ENCODE data around the gene KDELR3. TPM values are rescaled to one million over a fixed set of nuclear protein-coding genes. Genes with fewer than 3 reads are reported as not detected.

KDELR3 gene
- total RNA-seq, 1 experiment from 2014 or later = 7.3 TPM

DNA sequence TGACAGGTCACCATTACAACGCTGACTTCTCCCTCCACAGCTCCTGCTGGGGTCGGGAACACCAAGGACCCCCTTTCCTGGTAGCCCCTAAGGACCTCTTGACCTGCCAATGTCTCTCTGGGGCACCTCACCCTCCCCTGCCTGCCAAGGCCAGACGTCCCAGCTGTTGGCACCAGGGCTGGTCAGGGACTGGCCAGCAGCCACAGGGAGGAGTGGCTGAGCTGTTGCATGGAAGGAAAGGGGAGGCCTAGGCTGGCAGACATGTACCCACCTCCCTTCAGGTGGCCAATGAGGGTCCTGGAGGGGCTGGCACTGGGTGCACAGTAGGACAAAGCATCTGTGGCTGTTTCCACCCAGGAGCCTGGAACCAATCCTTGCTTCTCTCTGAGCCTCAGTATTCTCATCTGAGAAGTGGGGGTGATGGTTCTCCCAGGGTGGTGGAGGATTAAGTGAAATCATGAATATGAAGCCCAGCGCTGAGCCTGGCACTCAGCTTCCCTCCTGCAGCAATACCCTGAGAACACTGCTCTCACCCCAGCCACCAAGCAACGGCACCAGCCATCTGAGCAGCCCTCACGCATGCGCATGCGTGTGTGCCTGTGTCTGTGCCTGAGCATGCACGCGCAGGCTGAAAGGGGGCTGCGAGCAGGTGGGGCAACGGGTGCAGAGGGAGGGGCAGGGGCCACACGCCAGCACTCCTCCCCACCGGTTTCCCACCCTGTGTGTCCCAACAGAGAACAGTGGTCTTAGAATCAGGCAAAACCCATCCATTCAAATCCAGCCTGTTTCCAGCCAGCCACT, 18.8 kb upstream of the KDELR3 start:
- H3K36me3 Mint-ChIP-seq (ENCODE audit: insufficient read depth in 1 of 3, low read depth in 3 of 3) = no peaks in the 10 kb centered on the region; a peak in 1 of 7 replicates

More for the DNA sequence above, 18.8 kb upstream of the KDELR3 start:
- no peaks in the 10 kb centered on the region for H3K9me3 ChIP-seq (ENCODE audit: control insufficient read depth, low read depth, low read length)
- TF ChIP-seq, protein P1, sequence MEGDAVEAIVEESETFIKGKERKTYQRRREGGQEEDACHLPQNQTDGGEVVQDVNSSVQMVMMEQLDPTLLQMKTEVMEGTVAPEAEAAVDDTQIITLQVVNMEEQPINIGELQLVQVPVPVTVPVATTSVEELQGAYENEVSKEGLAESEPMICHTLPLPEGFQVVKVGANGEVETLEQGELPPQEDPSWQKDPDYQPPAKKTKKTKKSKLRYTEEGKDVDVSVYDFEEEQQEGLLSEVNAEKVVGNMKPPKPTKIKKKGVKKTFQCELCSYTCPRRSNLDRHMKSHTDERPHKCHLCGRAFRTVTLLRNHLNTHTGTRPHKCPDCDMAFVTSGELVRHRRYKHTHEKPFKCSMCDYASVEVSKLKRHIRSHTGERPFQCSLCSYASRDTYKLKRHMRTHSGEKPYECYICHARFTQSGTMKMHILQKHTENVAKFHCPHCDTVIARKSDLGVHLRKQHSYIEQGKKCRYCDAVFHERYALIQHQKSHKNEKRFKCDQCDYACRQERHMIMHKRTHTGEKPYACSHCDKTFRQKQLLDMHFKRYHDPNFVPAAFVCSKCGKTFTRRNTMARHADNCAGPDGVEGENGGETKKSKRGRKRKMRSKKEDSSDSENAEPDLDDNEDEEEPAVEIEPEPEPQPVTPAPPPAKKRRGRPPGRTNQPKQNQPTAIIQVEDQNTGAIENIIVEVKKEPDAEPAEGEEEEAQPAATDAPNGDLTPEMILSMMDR (conservative IDR thresholded peaks at IDR 0.05) = no peak
- peaks cover 2% of the 10 kb centered on the region for H3K23me2 ChIP-seq (ENCODE audit: insufficient read length, low read depth, low read length, poor library complexity, severe bottlenecking)
- H3K27ac Mint-ChIP-seq = no peak overlapping the region
- no peak overlapping the region for H3K14ac ChIP-seq (ENCODE audit: insufficient read depth, low read length)
- peaks cover 58% of the 10 kb centered on the region for H3K27me3 Mint-ChIP-seq (ENCODE audit: low read depth)
- no peak overlapping the region for H3K23ac ChIP-seq (ENCODE audit: insufficient read length, low read depth, low read length)
- H3K79me2 ChIP-seq (ENCODE audit: insufficient read depth, low read length) = no peaks in the 10 kb centered on the region
- no peak for DNase-seq
- H3K9ac ChIP-seq (ENCODE audit: extremely low read depth, insufficient read length, low read length) = no peak overlapping the region
- H3K9me3 Mint-ChIP-seq = no peaks in the 10 kb centered on the region
- no peak overlapping the region for H4K8ac ChIP-seq (replicated peaks; ENCODE audit: insufficient read length, low read depth, low read length)
- H3K4me3 Mint-ChIP-seq = no peak overlapping the region
- no peak overlapping the region for H3K27ac ChIP-seq (ENCODE audit: insufficient read length, low read depth, low read length)
- H4K20me1 ChIP-seq (ENCODE audit: control insufficient read depth, insufficient read depth, insufficient read length) = peaks cover 4% of the 10 kb centered on the region
- peaks cover 11% of the 10 kb centered on the region for H3K27me3 ChIP-seq (ENCODE audit: insufficient read depth, low read length)
- no peak overlapping the region for H2BK12ac ChIP-seq (ENCODE audit: insufficient read length, low read depth, low read length)
- no peak overlapping the region for H2BK5ac ChIP-seq (ENCODE audit: insufficient read length, low read length)
- H2BK20ac ChIP-seq (ENCODE audit: low read depth, low read length, poor library complexity, severe bottlenecking) = no peak overlapping the region
- no peak overlapping the region for H3T11ph ChIP-seq (ENCODE audit: low read length)
- H2BK120ac ChIP-seq (ENCODE audit: low read depth, low read length, poor library complexity, severe bottlenecking) = no peak overlapping the region
- H3K18ac ChIP-seq (ENCODE audit: insufficient read length, low read depth, low read length) = no peak overlapping the region
- no peak overlapping the region for H2AFZ ChIP-seq (ENCODE audit: low read length)
- H3K4ac ChIP-seq (ENCODE audit: low read depth, low read length) = no peak overlapping the region
- no peak overlapping the region for H3K4me2 ChIP-seq (ENCODE audit: insufficient read depth, insufficient read length, low read length)
- H3K4me1 ChIP-seq (ENCODE audit: insufficient read depth, low read length) = no peaks in the 10 kb centered on the region
- H3K56ac ChIP-seq (ENCODE audit: insufficient read length, low read depth, low read length) = no peak overlapping the region
- H4K91ac ChIP-seq (ENCODE audit: insufficient read length, low read depth, low read length) = no peak overlapping the region
- H4K5ac ChIP-seq (ENCODE audit: insufficient read length, low read depth, low read length) = no peak overlapping the region
- H3K79me1 ChIP-seq (ENCODE audit: insufficient read depth, low read depth, low read length, poor library complexity, severe bottlenecking) = no peaks in the 10 kb centered on the region
- peaks cover 18 to 37% of the 10 kb centered on the region in 2 experiments for H3K4me1 Mint-ChIP-seq
- H2BK15ac ChIP-seq (ENCODE audit: low read depth, low read length) = no peak overlapping the region
- no CpG with 5 or more reads among the region's 14 CpGs for WGBS (ENCODE audit: extremely low coverage, insufficient read length, low lambda C conversion rate)
- no peak overlapping the region for H2AK5ac ChIP-seq (ENCODE audit: insufficient read length, low read length)

Data from H9 (cell line).